ENCODE data around the gene STK38. TPM values are rescaled to one million over a fixed set of nuclear protein-coding genes. Genes with fewer than 3 reads are reported as not detected.

The STK38 gene
- total and polyA plus RNA-seq, 9 of the 15 experiments (the other 6 are each of a cell fraction or from before 2014, with no cell fraction given), result 5.7 to 28.7 (median 19.5) TPM

- TF ChIP-seq RREB1 (CRISPR knock-in tag; IDR thresholded peaks at IDR 0.05) (no peak), ZBTB2 (IDR thresholded peaks at IDR 0.05) (no peak), TCF7 (IDR thresholded peaks at IDR 0.05; ENCODE audit: borderline replicate concordance) (no peak)
These were observed 45.0 kb upstream of the STK38 start (continued) for GRCh38 chr6:36592221-36592655.

Data from K562 (cell line).